CD8-positive, alpha-beta memory T cell (primary cell): ENCODE results near the gene LCMT1. TPM values are rescaled to one million over a fixed set of nuclear protein-coding genes. Genes with fewer than 3 reads are reported as not detected.

Experiments
- CTCF ChIA-PET: fragments of 350-600 bp; sonication (Branson Sonifier 250); formaldehyde crosslinking; loops from one replicate; lab custom pipeline; 2021; ENCODE audit warnings: antibody characterized with exemption; lab: Charles Lee
- POLR2A ChIA-PET: fragments of 350-600 bp; sonication (Branson Sonifier 250); formaldehyde crosslinking; loops from one replicate; lab custom pipeline; 2021; ENCODE audit warnings: antibody characterized with exemption; lab: Charles Lee
- DNase-seq, 5 donors: peaks; one replicate each; pipeline versions ENCODE4 v3.0.0 to v3.0.0-alpha.2; 2020 to 2022; ENCODE audit warnings: mixed read lengths in 1 of 5
- H3K27ac ChIP-seq: one replicate; pipeline ENCODE4 v1.7.0; 2013; ENCODE audit warnings: low read depth, mild to moderate bottlenecking, low read length, moderate library complexity
- H3K27me3 ChIP-seq: 2 replicates; pipeline ENCODE4 v1.7.0; 2013; ENCODE audit warnings: low read length, mild to moderate bottlenecking; ENCODE audit not compliant: insufficient read depth, poor library complexity, severe bottlenecking
- H3K36me3 ChIP-seq: 2 replicates; pipeline ENCODE4 v1.7.0; 2013; ENCODE audit warnings: mild to moderate bottlenecking, low read length, moderate library complexity; ENCODE audit not compliant: insufficient read depth
- H3K4me1 ChIP-seq: 2 replicates; pipeline ENCODE4 v1.7.0; 2013; ENCODE audit warnings: mild to moderate bottlenecking, low read length, moderate library complexity; ENCODE audit not compliant: insufficient read depth
- H3K4me3 ChIP-seq: 2 replicates; pipeline ENCODE4 v1.7.0; 2013; ENCODE audit warnings: mild to moderate bottlenecking, low read length
- H3K9me3 ChIP-seq: 2 replicates; pipeline ENCODE4 v1.7.0; 2013; ENCODE audit warnings: mild to moderate bottlenecking, low read length
- H3K27ac Mint-ChIP-seq, 8 donors: one replicate each; pipeline ENCODE4 v1.8.0; 2020 to 2021; ENCODE audit warnings: mixed read lengths in 8 of 8, mild to moderate bottlenecking in 6 of 8, inconsistent platforms in 3 of 8, moderate library complexity in 3 of 8
- H3K27me3 Mint-ChIP-seq, 2 donors: one replicate each; pipeline ENCODE4 v1.8.0; 2020 to 2021; ENCODE audit warnings: mixed read lengths in 2 of 2, mild to moderate bottlenecking in 1 of 2, moderate library complexity in 1 of 2
- H3K36me3 Mint-ChIP-seq, 3 donors: one replicate each; pipeline ENCODE4 v1.8.0; 2020 to 2021; ENCODE audit warnings: mixed read lengths in 3 of 3, inconsistent platforms in 1 of 3, mild to moderate bottlenecking in 1 of 3
- H3K4me1 Mint-ChIP-seq, 3 donors: one replicate each; pipeline ENCODE4 v1.8.0; 2020 to 2021; ENCODE audit warnings: mixed read lengths in 3 of 3, inconsistent platforms in 1 of 3, mild to moderate bottlenecking in 1 of 3
- H3K4me3 Mint-ChIP-seq, 7 donors: one replicate each; pipeline ENCODE4 v1.8.0; 2020 to 2021; ENCODE audit warnings: mixed read lengths in 7 of 7, mild to moderate bottlenecking in 6 of 7, moderate library complexity in 4 of 7, inconsistent platforms in 2 of 7
- H3K9me3 Mint-ChIP-seq, 5 donors: one replicate each; pipeline ENCODE4 v1.8.0; 2020 to 2022; ENCODE audit warnings: mixed read lengths in 5 of 5, mild to moderate bottlenecking in 3 of 5, moderate library complexity in 2 of 5, inconsistent platforms in 1 of 5
- polyA plus RNA-seq: library from polyadenylated mRNA; unstranded; fragments of 300-500 nt; fragmentation: Illumina TruSeq; gene quantifications from one replicate; pipeline ENCODE4 v1.2.3, GENCODE V29; 2021
- total RNA-seq, 2 experiments: library from RNA; stranded (reverse); gene quantifications; one replicate each; pipeline ENCODE4 v1.2.3, GENCODE V29; 2021

Gene LCMT1
- total and polyA plus RNA-seq, 3 experiments from 2014 or later = 43.6 to 54.3 (median 43.8) TPM

GRCh38 chr16:25097276-25097975 lies 14.1 kb upstream of the LCMT1 start:
- Mint-ChIP-seq H3K4me3 (no peak overlapping the region), H3K9me3 (no peaks in the 10 kb centered on the region), H3K27me3 (no peaks in the 10 kb centered on the region), H3K36me3 (peaks cover 0 to 3% (median 0%) of the 10 kb centered on the region in 3 donors), H3K27ac (no peak overlapping the region), H3K4me1 (peaks cover 12 to 14% (median 14%) of the 10 kb centered on the region in 3 donors)
- no peaks in the 10 kb centered on the region for H3K9me3 ChIP-seq
- no peak overlapping the region for H3K27ac ChIP-seq
- ChIA-PET CTCF (interaction anchor here (1.0 to 1.6 kb wide), 3 partner anchors 10 to 46 kb away, joined by 3 to 6 read pairs (median 3); no protein-coding TSS in a partner anchor), POLR2A (no interaction called here)
- DNase-seq = no peak
- no peaks in the 10 kb centered on the region for H3K36me3 ChIP-seq
- H3K4me1 ChIP-seq = peaks cover 15% of the 10 kb centered on the region
- H3K27me3 ChIP-seq = no peaks in the 10 kb centered on the region
- no peak overlapping the region for H3K4me3 ChIP-seq

- Histone ChIP-seq H3K36me3 (no peaks in the 10 kb centered on the region), H3K27me3 (no peaks in the 10 kb centered on the region), H3K9me3 (no peaks in the 10 kb centered on the region), H3K27ac (no peak overlapping the region), H3K4me1 (no peaks in the 10 kb centered on the region), H3K4me3 (no peak overlapping the region)
- no peaks in the 10 kb centered on the region for H3K27me3 Mint-ChIP-seq
- DNase-seq = no peak
- ChIA-PET POLR2A (no interaction called here), CTCF (no interaction called here)
- H3K4me1 Mint-ChIP-seq = no peaks in the 10 kb centered on the region
- H3K36me3 Mint-ChIP-seq = peaks cover 0 to 4% (median 1%) of the 10 kb centered on the region in 3 donors
- H3K27ac Mint-ChIP-seq = no peak overlapping the region
- no peaks in the 10 kb centered on the region for H3K9me3 Mint-ChIP-seq
- no peak overlapping the region for H3K4me3 Mint-ChIP-seq
These were observed 11.0 kb upstream of the LCMT1 start for GRCh38 chr16:25100511-25100910.

GRCh38 chr16:25106567-25107465 lies 4.7 kb upstream of the LCMT1 start:
- H3K27me3 ChIP-seq = no peaks in the 10 kb centered on the region
- H3K4me3 ChIP-seq = peak overlapping the region; percentile 70
- POLR2A ChIA-PET = interaction anchor here (1.0 to 2.0 kb wide), 5 partner anchors 37 to 91 kb away, joined by 4 to 12 read pairs (median 8); partner anchors contain the start of gene ARHGAP17
- peak overlapping the region; percentile 68 for H3K27ac ChIP-seq
- CTCF ChIA-PET = interaction anchor here (0.9 to 7.5 kb wide), 7 partner anchors 9 to 119 kb away, joined by 3 to 74 read pairs (median 4); no protein-coding TSS in a partner anchor
- peaks cover 25% of the 10 kb centered on the region for H3K4me1 ChIP-seq
- DNase-seq = peak; percentile 55 to 80 (median 67)
- H3K27ac Mint-ChIP-seq = peak overlapping the region; percentile 83 to 99 (median 98)
- H3K4me3 Mint-ChIP-seq = peak overlapping the region; percentile 89 to 98 (median 96)
- no peaks in the 10 kb centered on the region for H3K27me3 Mint-ChIP-seq
- no peaks in the 10 kb centered on the region for H3K9me3 ChIP-seq
- peaks cover 0 to 14% (median 0%) of the 10 kb centered on the region in 3 donors for H3K36me3 Mint-ChIP-seq
- no peaks in the 10 kb centered on the region for H3K36me3 ChIP-seq
- H3K9me3 Mint-ChIP-seq = no peaks in the 10 kb centered on the region
- H3K4me1 Mint-ChIP-seq = peaks cover 29 to 43% (median 41%) of the 10 kb centered on the region in 3 donors

- H3K36me3 Mint-ChIP-seq = peaks cover 0 to 14% (median 0%) of the 10 kb centered on the region in 3 donors
- H3K4me1 ChIP-seq = peaks cover 31% of the 10 kb centered on the region
- no peaks in the 10 kb centered on the region for H3K27me3 ChIP-seq
- ChIA-PET POLR2A (interaction anchor here (1.0 to 2.0 kb wide), 5 partner anchors 38 to 92 kb away, joined by 4 to 12 read pairs (median 8); partner anchors contain the start of gene ARHGAP17), CTCF (interaction anchor here (0.9 to 7.5 kb wide), 9 partner anchors 10 to 201 kb away, joined by 3 to 74 read pairs (median 4); no protein-coding TSS in a partner anchor)
- no peak for DNase-seq
- no peaks in the 10 kb centered on the region for H3K27me3 Mint-ChIP-seq
- peak overlapping the region; percentile 89 to 98 (median 96) for H3K4me3 Mint-ChIP-seq
- H3K36me3 ChIP-seq = no peaks in the 10 kb centered on the region
- H3K4me3 ChIP-seq = peak overlapping the region; percentile 70
- H3K9me3 Mint-ChIP-seq = no peaks in the 10 kb centered on the region
- H3K4me1 Mint-ChIP-seq = peaks cover 33 to 48% (median 46%) of the 10 kb centered on the region in 3 donors
- H3K27ac ChIP-seq = peak overlapping the region; percentile 68
- no peaks in the 10 kb centered on the region for H3K9me3 ChIP-seq
- peak overlapping the region; percentile 83 to 99 (median 97) for H3K27ac Mint-ChIP-seq
These were observed 4.1 kb upstream of the LCMT1 start for GRCh38 chr16:25107466-25107792.

- Histone ChIP-seq H3K4me1 (peaks cover 37% of the 10 kb centered on the region), H3K27me3 (no peaks in the 10 kb centered on the region), H3K4me3 (no peak overlapping the region), H3K27ac (no peak overlapping the region), H3K36me3 (no peaks in the 10 kb centered on the region), H3K9me3 (no peaks in the 10 kb centered on the region)
- POLR2A ChIA-PET = interaction anchor here (0.6 to 2.0 kb wide), 4 partner anchors 11 to 59 kb away, joined by 4 to 12 read pairs (median 6); no protein-coding TSS in a partner anchor
- no peaks in the 10 kb centered on the region for H3K27me3 Mint-ChIP-seq
- no peaks in the 10 kb centered on the region for H3K9me3 Mint-ChIP-seq
- DNase-seq = peak in 4 of 5 donors; percentile 9 to 73 (median 50)
- H3K36me3 Mint-ChIP-seq = peaks cover 0 to 13% (median 0%) of the 10 kb centered on the region in 3 donors
- H3K4me3 Mint-ChIP-seq = peak overlapping the region; percentile 89 to 98 (median 96)
- CTCF ChIA-PET = interaction anchor here (0.6 to 7.5 kb wide), 10 partner anchors 10 to 202 kb away, joined by 3 to 74 read pairs (median 4); no protein-coding TSS in a partner anchor
- H3K27ac Mint-ChIP-seq = peak overlapping the region; percentile 83 to 99 (median 97)
- peaks cover 36 to 53% (median 52%) of the 10 kb centered on the region in 3 donors for H3K4me1 Mint-ChIP-seq
These were observed 3.5 kb upstream of the LCMT1 start for GRCh38 chr16:25108054-25108453.

- no peak for DNase-seq
- H3K36me3 ChIP-seq = no peaks in the 10 kb centered on the region
- Mint-ChIP-seq H3K36me3 (peaks cover 0 to 16% (median 3%) of the 10 kb centered on the region in 3 donors), H3K27ac (peak overlapping the region in 2 of 8 donors; percentile 63), H3K9me3 (no peaks in the 10 kb centered on the region), H3K4me1 (peaks cover 50 to 69% (median 66%) of the 10 kb centered on the region in 3 donors), H3K27me3 (no peaks in the 10 kb centered on the region), H3K4me3 (peak overlapping the region in 4 of 7 donors; percentile 10 to 89 (median 40))
- CTCF ChIA-PET = interaction anchor here (1.2 to 7.5 kb wide), 4 partner anchors 12 to 59 kb away, joined by 3 to 74 read pairs (median 34); no protein-coding TSS in a partner anchor
- peaks cover 40% of the 10 kb centered on the region for H3K4me1 ChIP-seq
- no peak overlapping the region for H3K4me3 ChIP-seq
- no peaks in the 10 kb centered on the region for H3K9me3 ChIP-seq
- POLR2A ChIA-PET = interaction anchor here (2.0 to 2.5 kb wide), 2 partner anchors 43 to 48 kb away, joined by 10 to 22 read pairs; no protein-coding TSS in a partner anchor
- H3K27ac ChIP-seq = no peak overlapping the region
- H3K27me3 ChIP-seq = no peaks in the 10 kb centered on the region
These were observed 1.9 kb upstream of the LCMT1 start for GRCh38 chr16:25109643-25110042.

GRCh38 chr16:25110387-25110947 lies 1.1 kb upstream of the LCMT1 start:
- Histone ChIP-seq H3K9me3 (no peaks in the 10 kb centered on the region), H3K4me1 (peaks cover 40% of the 10 kb centered on the region), H3K27ac (peak overlapping the region; percentile 79), H3K36me3 (no peaks in the 10 kb centered on the region), H3K4me3 (peak overlapping the region; percentile 46), H3K27me3 (no peaks in the 10 kb centered on the region)
- Mint-ChIP-seq H3K27me3 (no peaks in the 10 kb centered on the region), H3K4me1 (peaks cover 57 to 77% (median 74%) of the 10 kb centered on the region in 3 donors), H3K4me3 (peak overlapping the region; percentile 89 to 97 (median 96)), H3K9me3 (no peaks in the 10 kb centered on the region), H3K27ac (peak overlapping the region; percentile 12 to 97 (median 90)), H3K36me3 (peaks cover 0 to 24% (median 6%) of the 10 kb centered on the region in 3 donors)
- no peak for DNase-seq
- ChIA-PET CTCF (interaction anchor here (1.2 to 7.5 kb wide), 5 partner anchors 12 to 91 kb away, joined by 3 to 74 read pairs (median 7); no protein-coding TSS in a partner anchor), POLR2A (interaction anchor here (2.0 to 2.5 kb wide), 4 partner anchors 44 to 95 kb away, joined by 7 to 22 read pairs (median 14); partner anchors contain the start of gene ARHGAP17)
